GM12801 (cell line): ENCODE measurements around the gene PLXND1.

Experiments used
- TF ChIP-seq, protein P1 (sequence below): IDR thresholded peaks from one replicate; pipeline ENCODE4 v1.5.1; 2011; ENCODE audit warnings: control low read depth; ENCODE audit not compliant: insufficient read length; ENCODE audit errors: extremely low read depth

PLXND1 gene

DNA sequence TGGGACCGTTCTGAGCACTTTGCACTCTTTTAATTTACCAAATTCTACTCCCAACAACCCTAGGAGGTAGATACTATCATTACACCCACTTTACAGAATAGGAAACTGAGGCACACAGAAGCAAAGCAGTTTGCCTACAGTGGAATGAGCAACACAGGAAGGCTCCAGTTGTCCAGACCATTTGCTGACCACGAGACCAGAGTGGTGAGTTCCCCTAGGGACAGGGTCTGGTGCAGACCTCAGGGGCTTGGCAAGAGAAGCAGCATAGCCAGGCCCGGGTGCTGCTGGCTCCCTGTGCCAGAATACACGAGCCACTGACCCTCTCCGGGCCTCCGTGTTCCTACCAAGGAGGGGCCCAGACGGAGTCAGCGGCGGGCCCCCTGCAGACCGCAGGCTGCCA is 26.5 kb downstream of the PLXND1 start:
- TF ChIP-seq, protein P1, sequence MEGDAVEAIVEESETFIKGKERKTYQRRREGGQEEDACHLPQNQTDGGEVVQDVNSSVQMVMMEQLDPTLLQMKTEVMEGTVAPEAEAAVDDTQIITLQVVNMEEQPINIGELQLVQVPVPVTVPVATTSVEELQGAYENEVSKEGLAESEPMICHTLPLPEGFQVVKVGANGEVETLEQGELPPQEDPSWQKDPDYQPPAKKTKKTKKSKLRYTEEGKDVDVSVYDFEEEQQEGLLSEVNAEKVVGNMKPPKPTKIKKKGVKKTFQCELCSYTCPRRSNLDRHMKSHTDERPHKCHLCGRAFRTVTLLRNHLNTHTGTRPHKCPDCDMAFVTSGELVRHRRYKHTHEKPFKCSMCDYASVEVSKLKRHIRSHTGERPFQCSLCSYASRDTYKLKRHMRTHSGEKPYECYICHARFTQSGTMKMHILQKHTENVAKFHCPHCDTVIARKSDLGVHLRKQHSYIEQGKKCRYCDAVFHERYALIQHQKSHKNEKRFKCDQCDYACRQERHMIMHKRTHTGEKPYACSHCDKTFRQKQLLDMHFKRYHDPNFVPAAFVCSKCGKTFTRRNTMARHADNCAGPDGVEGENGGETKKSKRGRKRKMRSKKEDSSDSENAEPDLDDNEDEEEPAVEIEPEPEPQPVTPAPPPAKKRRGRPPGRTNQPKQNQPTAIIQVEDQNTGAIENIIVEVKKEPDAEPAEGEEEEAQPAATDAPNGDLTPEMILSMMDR, result no peak

DNA sequence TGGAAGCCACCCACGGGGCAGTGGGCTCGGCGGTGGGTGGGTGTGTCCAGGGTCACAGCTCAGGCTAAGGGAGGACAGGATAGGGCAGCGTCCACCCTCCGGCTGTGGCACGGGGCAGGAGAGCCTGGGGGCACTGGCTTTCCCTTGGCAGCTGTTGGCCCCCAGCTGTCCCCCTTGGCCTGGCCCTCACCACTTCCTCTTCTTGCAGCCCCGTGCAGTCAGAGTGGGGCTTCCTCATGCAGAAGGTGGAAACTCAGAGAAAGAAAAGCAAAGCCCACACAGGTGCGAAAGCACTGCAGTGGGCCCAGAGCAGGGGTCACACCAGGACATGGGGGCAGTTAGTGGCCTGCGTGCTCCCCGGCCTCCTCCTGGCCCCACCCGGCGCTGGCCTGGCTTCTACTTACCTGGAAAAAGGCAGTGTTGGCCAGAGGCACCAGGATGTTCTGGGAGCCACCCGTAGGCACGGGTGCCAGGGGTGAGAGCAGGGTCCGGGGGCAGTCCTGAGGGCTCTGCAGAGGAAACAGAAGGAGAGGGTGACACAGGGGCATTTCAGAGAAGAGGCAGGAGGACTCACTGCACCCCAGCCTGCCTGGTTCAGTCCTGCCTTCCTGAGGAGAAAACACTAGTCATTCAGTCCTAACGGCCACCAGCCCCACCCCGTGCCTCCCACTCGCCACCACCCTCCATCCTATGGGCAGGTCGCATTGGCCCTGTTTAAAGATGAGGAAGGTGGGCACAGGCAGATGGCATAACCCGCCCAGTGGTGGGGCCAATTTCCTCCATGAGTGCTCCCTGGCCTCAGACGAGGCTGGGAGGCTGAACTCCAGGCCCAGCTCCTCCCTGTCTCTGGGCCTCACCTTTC is 28.3 kb downstream of the PLXND1 start:
- TF ChIP-seq, protein P1, result no peak

DNA sequence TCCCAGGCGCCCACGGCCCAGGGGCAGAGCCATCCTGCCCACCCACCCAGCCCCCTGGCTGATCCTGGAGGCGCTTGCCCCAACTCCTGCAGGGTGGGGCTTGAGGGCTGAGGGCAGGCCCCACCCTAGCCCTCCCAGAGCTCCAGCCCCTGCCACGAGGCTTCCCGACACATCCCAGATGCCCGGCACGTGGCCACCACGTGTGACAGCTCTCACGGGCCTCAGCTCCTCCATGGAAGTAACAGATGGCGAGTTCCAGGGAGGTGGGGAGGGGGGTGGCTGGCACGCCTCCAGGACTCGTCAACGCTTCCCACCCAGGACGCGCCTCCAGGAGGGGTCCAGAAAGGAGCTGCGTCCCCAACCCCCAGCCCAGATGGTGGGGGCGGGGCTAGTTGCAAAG is 29.1 kb downstream of the PLXND1 start:
- TF ChIP-seq, protein P1, result no peak

DNA sequence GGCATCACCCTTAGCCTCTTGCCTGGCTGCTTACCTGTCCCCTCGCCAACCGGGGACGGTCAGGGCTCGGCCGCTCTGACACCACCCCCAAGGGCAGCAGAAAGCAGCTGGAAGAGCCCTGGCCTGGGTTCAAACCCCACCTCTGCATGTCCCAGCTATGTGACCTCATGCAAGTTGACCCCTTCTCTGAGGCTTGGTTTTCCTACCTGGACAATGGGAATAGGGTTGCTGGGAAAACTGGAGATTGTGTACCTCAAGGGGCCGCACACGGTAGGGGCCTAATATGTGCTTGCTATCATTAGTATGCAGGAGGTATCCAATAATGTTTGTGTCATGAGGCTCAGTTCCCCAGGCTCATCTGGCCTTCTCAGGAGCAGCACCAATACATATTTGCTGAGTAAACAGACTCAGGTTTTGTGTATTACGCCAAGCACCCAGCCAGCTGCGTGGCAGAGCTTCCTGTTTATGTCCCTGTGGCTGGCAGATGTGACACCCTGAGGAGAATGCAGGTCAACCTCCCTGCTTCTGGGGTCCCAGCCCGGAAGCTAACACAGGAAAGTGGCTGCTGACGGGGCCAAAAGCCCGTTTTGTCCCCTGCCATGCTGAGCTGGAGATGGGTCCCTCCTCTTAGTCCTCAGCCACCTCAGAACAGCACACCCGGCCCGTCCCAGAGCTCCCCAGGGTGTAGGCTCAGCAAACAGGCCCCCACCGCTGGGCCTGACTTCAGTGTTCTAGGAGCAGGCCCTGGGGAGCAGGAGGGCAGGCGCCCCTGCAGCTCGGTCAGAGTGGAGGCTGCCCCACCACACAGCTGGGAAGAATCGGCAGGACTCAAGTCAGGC is 29.7 kb downstream of the PLXND1 start:
- TF ChIP-seq, protein P1, result no peak

DNA sequence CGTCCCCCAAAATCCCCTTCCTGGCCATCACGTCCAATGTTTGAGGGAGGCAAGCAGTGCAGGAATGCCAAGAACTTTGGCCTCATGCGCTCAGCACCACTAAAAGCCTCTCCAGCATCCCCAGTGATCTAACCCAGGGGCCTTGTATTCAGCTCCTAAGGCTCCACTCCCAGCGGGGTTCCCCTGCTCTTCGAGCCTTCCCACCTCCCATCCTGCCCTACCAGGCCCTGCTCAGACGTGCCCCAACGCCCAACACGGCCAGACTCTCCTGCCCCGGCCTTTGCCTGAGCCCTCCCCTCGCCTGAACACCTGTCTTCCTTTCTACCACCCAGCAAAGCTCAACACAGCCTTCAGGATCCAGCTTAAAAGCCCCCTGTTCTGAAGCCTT is 30.5 kb downstream of the PLXND1 start:
- TF ChIP-seq, protein P1, result no peak

DNA sequence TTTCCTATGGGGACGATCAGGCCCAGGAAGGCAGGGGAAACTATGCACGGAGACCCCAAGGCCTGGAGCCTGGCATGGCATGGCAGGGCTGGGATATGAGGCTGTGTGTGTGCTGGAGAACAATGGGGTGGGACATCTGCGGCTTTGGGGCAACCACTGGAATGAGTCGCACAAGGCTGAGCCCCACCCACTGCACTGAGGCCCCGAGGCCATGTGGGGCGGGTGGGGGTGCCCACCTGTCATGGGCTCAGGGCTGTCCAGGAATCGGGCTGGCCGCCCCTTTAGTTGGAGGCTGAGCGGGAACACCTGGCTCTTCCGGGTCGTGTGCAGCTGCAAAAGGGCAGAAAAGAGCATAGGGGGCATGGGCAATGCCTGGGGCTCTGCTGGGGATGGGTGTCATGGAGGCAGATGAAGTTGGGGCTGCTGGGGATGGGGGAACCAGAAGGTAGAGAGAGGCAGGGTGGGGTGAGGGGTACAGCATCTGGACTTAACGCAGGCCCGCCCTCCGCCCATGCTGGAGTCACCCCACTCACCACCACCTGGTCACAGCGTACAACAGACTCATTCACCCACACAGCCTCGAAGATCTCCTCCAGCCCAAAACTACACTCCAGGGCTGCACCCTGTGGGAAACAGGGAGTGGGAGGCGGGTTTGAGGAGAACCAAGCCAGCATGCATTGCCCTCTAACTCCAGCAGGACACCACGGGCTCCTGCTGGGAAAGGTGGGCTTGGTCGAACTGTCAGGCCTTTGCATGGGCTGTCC is 31.1 kb downstream of the PLXND1 start:
- TF ChIP-seq, protein P1, result no peak

DNA sequence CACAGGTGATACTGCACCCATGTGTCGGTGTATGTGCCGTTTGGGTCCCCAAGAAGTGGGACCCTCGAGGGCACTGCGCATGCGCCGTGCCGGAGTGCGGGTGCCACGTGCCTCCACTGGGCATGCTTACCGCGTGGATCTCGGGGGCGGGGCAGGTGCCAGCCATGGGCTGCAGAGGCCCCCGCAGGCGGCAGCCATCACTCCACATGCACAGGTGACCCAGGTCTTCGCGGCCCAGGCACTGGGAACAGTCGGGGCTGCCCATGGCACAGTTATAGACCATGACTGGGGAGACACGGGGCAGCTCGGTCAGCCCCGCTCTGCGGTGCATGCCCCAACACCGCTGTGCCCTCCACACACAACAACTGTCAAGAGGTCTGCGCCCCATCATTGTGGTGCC is 32.3 kb downstream of the PLXND1 start:
- TF ChIP-seq, protein P1, result no peak
